ENCODE results near the gene GAB3.
"Not testable (repeated sequence)": the region's sequence is repeated elsewhere in the genome, so short reads cannot be mapped to it uniquely, and the experiment has no call there.

GAB3 gene

GRCh38 chrX:154670848-154671247 is 80.0 kb downstream of the GAB3 start:
- DNase-seq (ENCODE audit: low read depth, low spot score); H3K4me3 ChIP-seq (ENCODE audit: low read length): not testable (repeated sequence)

DNA sequence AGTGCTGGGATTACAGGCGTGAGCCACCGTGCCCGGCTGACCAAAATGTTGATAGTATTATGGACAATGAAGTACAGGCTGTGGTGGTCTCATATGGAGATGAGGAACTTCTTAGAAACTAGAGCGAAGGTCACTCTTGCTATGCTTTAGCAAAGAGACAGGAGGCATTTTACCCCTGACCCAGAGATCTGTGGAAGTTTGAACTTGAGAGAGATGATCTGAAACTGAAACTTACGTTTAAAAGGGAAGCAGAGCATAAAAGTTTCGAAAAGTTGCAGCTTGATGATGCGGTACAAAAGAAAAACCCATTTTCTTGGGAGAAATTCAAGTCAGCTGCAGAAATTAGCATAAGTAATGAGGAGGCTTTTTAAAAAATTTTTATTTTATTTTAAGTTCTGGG is 89.0 kb downstream of the GAB3 start:
- no peak overlapping the region for H3K4me3 ChIP-seq (ENCODE audit: low read length)
- no peak for DNase-seq (ENCODE audit: low read depth, low spot score)

DNA sequence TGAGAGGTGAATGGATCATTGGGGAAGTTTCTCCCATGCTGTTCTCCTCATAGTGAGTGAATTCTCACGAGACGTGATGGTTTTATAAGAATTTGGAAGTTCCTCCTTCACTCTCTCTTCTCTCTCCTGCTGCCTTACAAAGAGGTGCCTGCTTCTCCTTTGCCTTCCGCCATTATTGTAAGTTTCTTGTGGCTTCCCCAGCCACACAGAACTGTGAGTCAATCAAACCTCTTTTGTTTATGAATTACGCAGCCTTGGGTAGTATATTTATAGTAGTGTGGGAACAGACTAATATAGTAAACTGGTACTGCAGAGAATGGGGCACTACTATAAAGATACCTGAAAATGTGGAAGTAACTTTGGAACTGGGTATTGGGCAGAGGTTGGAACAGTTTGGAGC is 89.7 kb downstream of the GAB3 start:
- no peak overlapping the region for H3K4me3 ChIP-seq (ENCODE audit: low read length)
- no peak for DNase-seq (ENCODE audit: low read depth, low spot score)

DNA sequence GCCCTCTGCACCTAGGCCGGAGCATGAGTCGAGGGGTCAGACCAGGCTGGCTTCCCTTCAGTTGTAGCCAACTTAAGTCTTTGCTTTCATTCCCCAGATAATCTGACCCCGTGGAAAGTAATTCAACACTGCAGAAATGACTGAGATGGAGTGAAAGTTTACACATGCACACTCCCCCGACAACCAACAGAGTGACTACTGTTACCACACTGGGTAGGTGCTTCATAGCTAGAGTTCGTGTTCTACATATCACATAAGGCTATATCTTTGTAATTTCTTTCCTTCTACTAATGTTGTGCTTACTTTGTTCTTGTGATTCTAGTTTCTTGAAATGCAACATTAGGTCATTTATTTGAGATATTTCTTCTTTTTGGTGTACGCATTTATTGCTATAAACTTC is 90.3 kb downstream of the GAB3 start:
- DNase-seq (ENCODE audit: low read depth, low spot score): no peak
- no peak overlapping the region for H3K4me3 ChIP-seq (ENCODE audit: low read length)

DNA sequence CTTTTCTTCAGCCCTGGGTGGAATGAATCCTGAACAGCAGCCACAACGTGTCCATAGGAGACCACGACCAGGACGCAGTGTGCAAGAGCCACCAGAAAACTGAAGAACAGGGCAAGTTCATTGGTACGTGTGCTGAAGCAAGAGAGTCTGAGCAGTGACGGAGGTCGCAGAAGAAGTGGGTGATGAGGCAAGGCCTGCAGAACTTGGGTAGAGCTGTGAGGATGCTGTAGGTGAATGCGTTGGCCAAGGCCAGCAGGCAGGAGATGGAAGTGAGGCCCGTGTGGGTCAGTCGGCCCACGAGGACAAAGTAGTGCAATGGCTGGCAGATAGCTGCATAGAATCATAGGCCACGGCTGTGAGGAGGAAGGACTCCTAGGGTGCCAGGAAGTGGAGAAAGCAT is 91.9 kb downstream of the GAB3 start:
- DNase-seq (ENCODE audit: low read depth, low spot score): no peak
- H3K4me3 ChIP-seq (ENCODE audit: low read length): no peak overlapping the region

- H3K4me3 ChIP-seq (ENCODE audit: low read length): no peak overlapping the region
- no peak for DNase-seq (ENCODE audit: low read depth, low spot score)
These were observed 92.7 kb downstream of the GAB3 start for GRCh38 chrX:154658187-154658586.

DNA sequence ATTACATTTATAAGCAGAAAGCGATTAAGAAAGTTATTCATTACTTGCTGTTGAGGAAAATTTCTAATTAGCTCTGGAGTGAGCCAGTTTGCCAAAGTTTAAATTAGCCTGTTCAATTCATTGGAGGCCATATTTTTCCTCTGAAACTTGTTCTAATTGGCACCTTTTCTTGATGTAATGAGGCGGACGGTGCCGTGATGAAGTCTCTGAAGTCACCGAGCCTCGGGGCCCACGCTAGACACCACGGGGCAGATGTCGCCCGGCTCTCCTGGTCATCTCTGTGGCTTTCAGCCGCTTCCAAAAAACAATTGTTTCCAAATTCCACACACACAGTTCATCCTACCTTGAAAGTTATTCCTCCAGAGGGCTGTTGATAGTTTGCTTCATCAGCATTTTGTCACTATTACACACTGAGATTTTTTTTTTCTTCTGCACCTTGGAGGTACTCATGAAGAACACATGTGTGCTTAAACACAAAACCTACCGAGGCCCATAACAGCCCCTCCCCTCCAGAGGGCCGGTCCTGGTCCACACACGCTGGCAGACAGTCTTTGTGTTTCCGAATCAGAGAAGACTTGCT is 93.6 kb downstream of the GAB3 start:
- no peak for DNase-seq (ENCODE audit: low read depth, low spot score)
- no peak overlapping the region for H3K4me3 ChIP-seq (ENCODE audit: low read length)

DNA sequence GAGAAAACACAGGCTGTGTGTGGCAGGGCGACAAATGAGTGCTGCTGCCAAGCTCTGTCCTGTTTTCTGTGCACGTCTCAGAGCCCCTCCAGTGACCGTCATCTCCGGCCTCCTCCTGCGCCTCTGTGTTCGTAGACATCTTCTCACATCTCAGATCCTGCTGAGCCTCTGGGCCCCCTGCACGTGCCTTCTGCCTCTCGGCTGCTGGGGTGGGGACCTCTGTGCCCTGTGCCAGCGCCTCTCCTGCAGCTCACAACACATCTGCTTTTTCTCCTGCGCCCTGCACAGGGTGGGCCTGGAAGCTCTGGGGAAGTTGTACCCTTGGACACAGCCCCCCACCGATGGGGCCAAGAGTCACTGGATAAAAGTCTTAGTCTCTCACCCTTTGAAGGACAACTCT is 95.1 kb downstream of the GAB3 start:
- H3K4me3 ChIP-seq (ENCODE audit: low read length): no peak overlapping the region
- no peak for DNase-seq (ENCODE audit: low read depth, low spot score)

- no peak overlapping the region for H3K4me3 ChIP-seq (ENCODE audit: low read length)
- DNase-seq (ENCODE audit: low read depth, low spot score): no peak
These were observed 95.5 kb downstream of the GAB3 start for GRCh38 chrX:154655346-154655745.

DNA sequence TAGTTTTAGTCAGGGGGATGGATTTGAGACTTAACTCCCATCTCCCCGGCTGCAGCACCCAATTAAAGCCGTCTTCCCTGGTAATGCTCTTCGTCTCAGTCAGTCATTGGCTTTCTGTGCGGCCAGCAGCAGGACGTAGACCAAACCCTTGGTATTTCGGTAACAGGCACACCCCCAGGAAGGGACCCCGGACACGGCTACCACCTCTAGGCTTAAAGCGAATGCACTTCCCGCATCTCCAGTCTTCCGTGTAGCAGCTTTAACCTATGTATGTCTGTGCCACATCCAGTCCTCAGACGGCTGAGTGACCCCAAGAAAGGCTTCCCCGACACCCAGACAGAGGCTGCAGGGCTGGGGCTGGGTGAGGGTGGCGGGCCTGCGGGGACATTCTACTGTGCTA is 96.0 kb downstream of the GAB3 start:
- no peak overlapping the region for H3K4me3 ChIP-seq (ENCODE audit: low read length)
- DNase-seq (ENCODE audit: low read depth, low spot score): no peak

DNA sequence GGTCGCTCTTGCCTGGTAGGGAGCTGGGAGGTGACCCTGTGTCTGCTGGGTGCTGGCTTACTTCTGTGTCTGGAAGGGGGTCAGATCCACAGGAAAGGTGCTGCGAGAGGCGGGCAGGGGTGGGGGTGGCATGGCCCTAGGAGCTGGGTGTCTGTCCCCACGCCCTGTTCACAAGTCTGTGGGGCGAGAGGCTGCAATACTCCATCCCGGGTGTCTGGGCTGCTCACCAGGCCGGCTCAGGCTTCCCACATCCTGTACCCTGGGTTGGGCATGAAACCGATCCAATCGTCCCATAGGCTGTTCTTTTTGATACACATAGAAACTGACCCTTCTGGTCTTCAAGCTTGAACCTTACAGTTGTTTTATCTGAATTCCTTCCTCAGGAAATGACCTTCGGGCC is 96.5 kb downstream of the GAB3 start:
- DNase-seq (ENCODE audit: low read depth, low spot score): no peak
- H3K4me3 ChIP-seq (ENCODE audit: low read length): no peak overlapping the region

DNA sequence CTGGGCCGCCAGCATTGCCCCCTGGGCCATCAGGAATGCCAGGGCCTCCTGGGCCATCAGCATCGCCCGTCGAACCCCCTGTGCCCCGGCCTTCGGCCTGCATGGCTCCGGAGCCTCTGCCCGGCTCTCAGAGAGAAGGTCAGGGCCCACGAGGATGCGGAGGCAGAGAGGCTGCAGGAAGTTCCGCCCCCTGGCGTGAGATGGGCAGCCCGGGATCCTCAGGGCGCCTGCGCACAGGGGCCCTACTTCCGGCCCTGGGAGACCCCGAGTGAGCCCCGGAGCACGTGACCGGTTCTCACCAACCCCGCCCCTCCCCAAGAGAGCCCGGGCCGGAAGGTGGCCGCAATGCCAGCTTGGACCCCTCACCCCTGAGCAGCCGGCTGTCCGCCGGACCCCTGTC is 97.5 kb downstream of the GAB3 start, which contains the start of gene CTAG2:
TSS of gene CTAG2 (minus strand) at position 167 of the 400 bp plus-strand sequence. CDS start at position 103, 64 bp downstream.
- H3K4me3 ChIP-seq (ENCODE audit: low read length); DNase-seq (ENCODE audit: low read depth, low spot score): not testable (repeated sequence)

GRCh38 chrX:154653048-154653401 is 97.9 kb downstream of the GAB3 start:
- no peak for DNase-seq (ENCODE audit: low read depth, low spot score)
- H3K4me3 ChIP-seq (ENCODE audit: low read length): no peak overlapping the region

DNA sequence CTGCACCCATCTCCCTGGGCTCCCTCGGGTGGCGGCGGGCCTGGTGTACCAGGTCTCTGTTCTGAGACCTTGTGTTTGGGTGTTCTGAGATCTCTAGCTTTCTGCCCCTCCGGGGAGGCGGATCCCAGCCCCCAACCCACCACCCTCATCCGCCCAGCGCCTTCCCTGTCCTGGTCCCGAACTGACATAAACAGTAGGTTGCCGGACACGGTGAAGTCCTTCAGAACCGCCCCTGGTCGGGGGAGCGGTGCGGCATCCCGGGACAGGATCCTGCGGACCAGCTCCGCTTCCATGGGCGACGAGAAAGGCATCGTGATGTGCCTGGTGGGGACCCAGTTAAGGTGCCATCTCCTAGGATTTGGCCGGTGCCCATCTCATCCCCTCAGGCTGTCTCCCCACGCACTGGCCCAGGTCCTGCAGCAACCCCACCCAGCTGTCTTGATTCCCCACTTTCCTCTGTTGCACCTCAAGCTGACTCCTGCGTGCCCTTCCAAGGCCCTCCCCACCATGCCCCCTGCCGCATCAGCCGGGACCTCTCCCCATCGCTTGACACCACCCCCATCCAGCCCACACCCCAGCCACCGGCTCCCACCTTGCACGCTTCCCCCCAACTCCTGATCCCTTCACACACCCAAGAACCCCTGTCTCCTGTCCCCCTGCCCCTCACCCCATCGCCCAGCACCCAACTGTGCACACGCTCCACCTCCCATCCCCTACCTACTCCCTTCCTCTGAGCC is 98.4 kb downstream of the GAB3 start:
- no peak for DNase-seq (ENCODE audit: low read depth, low spot score)
- H3K4me3 ChIP-seq (ENCODE audit: low read length): no peak overlapping the region

DNA sequence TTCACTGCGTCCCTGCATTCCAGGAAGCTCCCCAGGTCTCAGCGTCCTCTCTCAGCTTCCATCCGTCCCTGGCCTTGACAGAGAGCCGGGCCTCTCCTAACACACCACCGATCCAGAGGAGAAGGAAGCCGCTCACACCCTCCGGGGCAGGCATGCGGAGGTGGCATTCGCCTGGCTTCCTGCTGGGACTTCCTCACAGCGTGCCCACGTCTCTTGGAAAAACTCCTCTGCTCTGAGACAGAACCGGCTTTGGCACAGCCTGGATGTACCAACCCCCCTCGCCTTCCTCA is 100.7 kb downstream of the GAB3 start:
- DNase-seq (ENCODE audit: low read depth, low spot score): no peak
- no peak overlapping the region for H3K4me3 ChIP-seq (ENCODE audit: low read length)

DNA sequence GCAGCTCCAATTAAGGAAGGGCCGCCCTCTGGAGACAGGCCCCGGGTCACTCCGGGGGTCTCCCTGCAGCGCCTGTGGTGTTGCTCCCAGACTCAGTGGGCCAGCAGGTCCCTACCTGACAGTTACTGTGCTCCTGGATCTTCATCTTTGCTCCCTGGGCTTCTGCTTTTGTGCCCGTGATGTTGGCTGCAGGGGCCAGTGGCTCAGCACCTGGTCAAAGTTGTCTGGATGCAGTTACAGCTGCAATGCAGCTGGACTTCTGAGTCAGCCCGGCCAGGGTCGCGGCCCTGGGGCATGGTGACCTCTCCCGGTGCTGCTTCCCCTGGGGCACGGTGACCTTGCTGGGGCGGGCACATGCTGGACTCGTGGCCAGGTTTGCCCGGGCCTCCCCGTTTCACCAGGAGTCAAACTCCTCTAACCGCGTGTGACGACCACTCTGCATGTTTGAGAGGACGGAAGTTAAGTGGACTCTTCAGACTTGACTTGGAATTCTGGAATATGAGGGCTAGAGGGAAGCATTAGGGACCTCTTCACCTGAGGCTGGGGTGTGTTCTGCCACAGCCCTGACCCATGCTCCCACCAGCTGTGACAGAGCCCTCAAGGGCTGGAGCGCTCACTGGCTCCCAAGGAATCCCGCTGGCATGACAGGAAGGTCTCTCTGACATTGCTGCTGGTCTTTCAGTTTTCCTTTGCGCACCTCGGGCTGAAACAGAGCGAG is 101.2 kb downstream of the GAB3 start:
- no peak for DNase-seq (ENCODE audit: low read depth, low spot score)
- H3K4me3 ChIP-seq (ENCODE audit: low read length): no peak overlapping the region

- DNase-seq (ENCODE audit: low read depth, low spot score): no peak
- no peak overlapping the region for H3K4me3 ChIP-seq (ENCODE audit: low read length)
These were observed 101.9 kb downstream of the GAB3 start for GRCh38 chrX:154648931-154649330.

GRCh38 chrX:154645745-154646378 is 105.0 kb downstream of the GAB3 start:
- DNase-seq (ENCODE audit: low read depth, low spot score); H3K4me3 ChIP-seq (ENCODE audit: low read length): not testable (repeated sequence)

- H3K4me3 ChIP-seq (ENCODE audit: low read length); DNase-seq (ENCODE audit: low read depth, low spot score): not testable (repeated sequence)
These were observed 107.2 kb downstream of the GAB3 start for GRCh38 chrX:154643708-154644107.

DNA sequence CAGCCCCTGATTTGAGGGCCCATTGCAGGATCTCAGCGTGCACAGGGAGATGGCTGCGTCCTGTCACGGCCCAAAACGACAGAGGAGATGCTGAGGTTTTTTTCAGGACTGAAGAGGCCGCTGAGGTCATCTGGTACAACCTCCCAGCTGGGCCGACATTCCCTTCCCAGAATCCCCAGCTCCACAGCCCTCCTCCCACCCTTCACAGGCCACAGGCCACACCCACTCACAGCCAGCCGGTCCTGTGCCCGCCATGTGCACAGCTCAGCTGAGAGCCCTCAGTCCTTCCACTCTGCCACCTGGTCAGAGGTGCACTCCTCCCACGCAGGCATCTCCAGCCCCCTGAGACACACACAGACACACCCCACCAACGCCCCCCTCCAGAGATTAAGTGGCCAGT is 109.1 kb downstream of the GAB3 start:
- DNase-seq (ENCODE audit: low read depth, low spot score); H3K4me3 ChIP-seq (ENCODE audit: low read length): not testable (repeated sequence)

Measured in Jurkat, Clone E6-1 (cell line).